GM20000 (cell line): ENCODE results near the gene TMEM115.

Source experiments
- DNase-seq: peaks from one replicate; pipeline ENCODE4 v3.0.0; 2012; ENCODE audit warnings: low spot score
- TF ChIP-seq, protein P1 (sequence below): IDR thresholded peaks from 2 replicates; pipeline ENCODE4 v1.5.1; 2012; ENCODE audit warnings: mild to moderate bottlenecking, control low read depth; ENCODE audit errors: extremely low read depth, missing control alignments

TMEM115 gene, protein sequence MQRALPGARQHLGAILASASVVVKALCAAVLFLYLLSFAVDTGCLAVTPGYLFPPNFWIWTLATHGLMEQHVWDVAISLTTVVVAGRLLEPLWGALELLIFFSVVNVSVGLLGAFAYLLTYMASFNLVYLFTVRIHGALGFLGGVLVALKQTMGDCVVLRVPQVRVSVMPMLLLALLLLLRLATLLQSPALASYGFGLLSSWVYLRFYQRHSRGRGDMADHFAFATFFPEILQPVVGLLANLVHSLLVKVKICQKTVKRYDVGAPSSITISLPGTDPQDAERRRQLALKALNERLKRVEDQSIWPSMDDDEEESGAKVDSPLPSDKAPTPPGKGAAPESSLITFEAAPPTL

DNA sequence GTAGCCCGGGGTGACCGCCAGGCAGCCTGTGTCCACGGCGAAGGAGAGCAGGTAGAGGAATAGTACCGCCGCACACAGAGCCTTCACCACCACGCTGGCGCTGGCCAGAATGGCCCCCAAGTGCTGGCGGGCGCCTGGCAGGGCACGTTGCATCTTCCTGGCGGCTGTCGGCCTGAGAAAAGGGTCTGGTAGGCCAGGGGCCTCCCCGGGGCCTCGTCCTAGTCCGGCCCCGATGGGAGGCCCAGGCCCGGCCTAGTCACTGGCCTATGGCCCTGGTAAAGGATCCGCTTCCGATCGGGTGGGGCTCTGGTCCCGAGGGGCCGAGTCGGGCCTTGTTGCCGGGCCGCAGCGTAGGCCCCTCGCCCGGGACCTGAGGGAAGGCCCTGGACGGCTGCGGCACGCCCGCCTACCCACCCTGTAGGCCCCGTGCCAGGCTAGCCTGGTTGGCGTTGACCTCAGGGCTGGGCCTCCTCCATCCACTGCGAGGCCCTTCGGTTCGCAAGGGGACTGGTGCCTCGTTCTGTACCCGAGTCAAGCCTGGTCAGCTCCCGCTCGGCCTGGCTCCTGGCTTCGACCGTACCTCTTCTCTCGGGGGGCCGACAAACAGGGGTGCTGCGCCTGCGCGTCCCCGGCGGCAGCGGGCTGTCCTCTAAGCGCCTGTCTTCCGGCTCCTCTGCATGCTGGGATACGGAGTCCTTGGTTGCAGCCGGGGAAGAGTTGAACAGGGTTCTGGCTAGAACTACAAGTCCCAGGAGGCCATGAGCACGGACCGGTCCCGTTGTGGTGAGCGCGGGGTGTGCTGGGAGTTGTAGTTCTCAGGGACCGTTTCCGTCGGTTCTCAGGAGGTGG lies at the start of gene TMEM115:
TMEM115 (minus strand) TSS at position 611 of the 849 bp plus-strand sequence; CDS start at position 153, 458 bp downstream.
- TF ChIP-seq, protein P1, sequence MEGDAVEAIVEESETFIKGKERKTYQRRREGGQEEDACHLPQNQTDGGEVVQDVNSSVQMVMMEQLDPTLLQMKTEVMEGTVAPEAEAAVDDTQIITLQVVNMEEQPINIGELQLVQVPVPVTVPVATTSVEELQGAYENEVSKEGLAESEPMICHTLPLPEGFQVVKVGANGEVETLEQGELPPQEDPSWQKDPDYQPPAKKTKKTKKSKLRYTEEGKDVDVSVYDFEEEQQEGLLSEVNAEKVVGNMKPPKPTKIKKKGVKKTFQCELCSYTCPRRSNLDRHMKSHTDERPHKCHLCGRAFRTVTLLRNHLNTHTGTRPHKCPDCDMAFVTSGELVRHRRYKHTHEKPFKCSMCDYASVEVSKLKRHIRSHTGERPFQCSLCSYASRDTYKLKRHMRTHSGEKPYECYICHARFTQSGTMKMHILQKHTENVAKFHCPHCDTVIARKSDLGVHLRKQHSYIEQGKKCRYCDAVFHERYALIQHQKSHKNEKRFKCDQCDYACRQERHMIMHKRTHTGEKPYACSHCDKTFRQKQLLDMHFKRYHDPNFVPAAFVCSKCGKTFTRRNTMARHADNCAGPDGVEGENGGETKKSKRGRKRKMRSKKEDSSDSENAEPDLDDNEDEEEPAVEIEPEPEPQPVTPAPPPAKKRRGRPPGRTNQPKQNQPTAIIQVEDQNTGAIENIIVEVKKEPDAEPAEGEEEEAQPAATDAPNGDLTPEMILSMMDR = no peak
- DNase-seq = peak; percentile 97

DNA sequence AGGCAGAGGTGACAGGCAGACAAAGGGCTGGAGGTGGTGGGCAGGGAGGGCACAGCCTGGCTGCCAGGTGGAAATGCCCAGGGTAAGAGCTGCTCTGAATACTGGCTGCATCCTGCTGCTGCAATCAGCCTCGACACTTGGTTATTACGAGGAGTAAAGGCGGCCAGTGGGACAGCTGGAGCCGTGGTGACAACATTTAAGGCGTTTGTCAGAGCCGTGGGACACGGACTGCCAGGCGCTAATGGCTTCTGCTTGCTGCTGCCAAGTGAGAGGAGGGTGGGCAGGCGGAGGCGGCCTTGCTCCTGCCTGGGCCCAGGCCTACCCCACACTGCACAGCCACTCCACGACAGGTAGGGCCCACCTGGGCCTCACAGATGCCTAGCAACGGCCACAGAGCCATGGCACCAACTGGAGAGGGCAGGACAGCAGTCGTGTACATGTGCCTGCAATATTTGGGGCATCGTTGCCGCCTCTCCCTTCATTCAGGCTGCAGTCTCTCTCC lies 49.2 kb upstream of the TMEM115 start:
- no peak for DNase-seq
- TF ChIP-seq, protein P1 = no peak

DNA sequence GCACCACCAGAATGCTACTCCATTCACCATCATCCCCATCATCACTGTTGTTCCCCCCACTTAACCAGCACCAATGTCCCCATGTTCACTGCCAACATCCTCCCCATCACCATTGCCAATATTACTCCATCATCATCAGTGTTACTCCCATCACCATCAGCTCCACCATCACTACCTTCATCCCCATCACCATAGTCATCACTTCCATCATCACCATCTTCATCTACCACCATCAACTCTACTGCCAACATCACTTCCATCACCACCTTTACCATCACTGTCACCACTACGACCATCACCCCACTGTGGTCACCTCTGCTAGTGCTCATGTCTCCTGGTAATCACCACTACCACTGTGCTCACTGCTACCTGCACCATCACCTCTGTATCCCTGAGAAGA lies 47.2 kb upstream of the TMEM115 start:
- TF ChIP-seq, protein P1 = no peak

DNA sequence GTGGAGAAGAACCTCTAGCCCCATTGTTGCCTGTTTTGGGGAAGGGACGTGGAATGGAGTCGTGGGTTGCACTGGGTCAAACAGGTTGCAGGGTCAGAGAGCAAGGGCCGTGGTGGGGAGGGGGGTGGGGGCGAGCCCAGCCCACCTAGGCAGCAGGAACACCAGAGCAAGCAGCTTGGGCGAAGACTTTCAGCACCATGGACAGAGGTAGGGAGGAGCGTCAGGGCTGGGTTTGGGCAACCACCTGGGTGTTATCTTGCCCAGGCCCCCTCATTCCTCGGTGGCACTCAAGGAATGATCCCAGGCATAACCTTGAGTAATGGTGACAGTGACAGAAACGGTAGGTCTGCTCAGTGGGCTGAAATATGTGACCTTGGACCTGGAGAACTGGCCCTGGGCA lies 45.9 kb upstream of the TMEM115 start:
- TF ChIP-seq, protein P1 = no peak
- no peak for DNase-seq

More for the DNA sequence above, 47.2 kb upstream of the TMEM115 start:
- no peak for DNase-seq

DNA sequence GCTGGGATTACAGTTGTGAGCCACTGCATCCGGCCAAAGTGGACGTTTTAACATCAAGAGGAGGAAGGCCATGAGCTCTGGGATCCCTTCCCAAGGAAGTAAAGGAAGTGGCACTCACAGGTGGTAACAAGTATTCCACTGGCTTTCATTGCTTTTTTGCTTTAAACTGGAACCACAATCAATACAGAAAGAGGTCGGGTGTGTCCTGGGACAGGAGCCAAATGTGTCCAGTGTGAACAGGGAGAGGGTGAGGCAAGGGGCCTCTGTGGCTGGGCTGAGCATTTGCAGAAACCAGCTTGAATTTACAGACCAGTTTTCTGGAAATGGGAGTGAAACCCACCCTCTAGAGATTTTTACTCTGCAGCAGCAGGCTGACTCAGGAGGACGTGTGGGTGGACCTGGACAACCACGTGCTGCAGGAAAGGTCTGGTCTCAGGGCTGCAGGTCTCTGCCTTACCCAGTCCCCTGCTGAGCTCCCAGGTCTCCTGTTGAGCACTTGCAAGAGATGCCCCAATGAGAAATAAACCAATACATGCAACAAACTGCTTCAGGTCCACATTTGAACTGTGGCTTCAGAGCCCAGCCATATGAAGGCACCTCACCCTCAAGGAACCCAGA lies 42.8 kb upstream of the TMEM115 start:
- TF ChIP-seq, protein P1 = no peak
- no peak for DNase-seq

DNA sequence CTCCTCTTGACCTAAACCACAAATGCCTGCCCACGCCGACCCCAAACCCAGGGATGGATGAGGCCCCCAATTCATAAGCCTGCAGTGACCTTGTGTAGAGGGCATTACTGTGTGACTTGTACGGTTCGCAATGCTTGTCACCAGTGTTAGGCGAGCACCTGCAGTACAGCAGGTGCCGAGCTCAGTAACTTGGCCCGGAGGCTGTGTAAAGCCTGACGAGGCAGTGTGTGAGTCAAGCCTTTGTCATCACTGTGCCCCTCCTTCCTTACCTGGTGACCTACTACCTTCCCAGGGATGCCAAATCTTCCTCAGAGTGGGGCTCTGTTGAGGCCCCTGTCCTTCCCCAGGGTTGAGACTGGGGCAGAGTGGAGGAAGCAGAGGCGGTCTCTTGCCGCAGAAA lies 37.2 kb upstream of the TMEM115 start:
- TF ChIP-seq, protein P1 = no peak
- DNase-seq = no peak
